Measurements from ENCODE around the gene MDH1. TPM values are rescaled to one million over a fixed set of nuclear protein-coding genes. Genes with fewer than 3 reads are reported as not detected.
"Not testable (repeated sequence)": the region's sequence is repeated elsewhere in the genome, so short reads cannot be mapped to it uniquely, and the experiment has no call there.

The MDH1 gene
- total and polyA plus RNA-seq, 7 donors = 198 to 382 (median 217) TPM

- Histone ChIP-seq H3K9me3 (no peaks in the 10 kb centered on the region), H3K27me3 (no peaks in the 10 kb centered on the region), H3K4me1 (peaks cover 0 to 13% (median 7%) of the 10 kb centered on the region in 4 donors), H3K4me3 (no peak overlapping the region), H3K27ac (no peak overlapping the region), H3K36me3 (no peaks in the 10 kb centered on the region)
- intact Hi-C loops (cut with DNase I) = no loop called here
- no peak for DNase-seq
- 89 to 92% methylated on average over 4 of the region's 4 CpGs for WGBS, 2 donors
- TF ChIP-seq CTCF (IDR thresholded peaks at IDR 0.05) = no peak
- no peak for TF ChIP-seq EP300 (IDR thresholded peaks at IDR 0.05)
- TF ChIP-seq POLR2AphosphoS5 (IDR thresholded peaks at IDR 0.05) = no peak
- no peak for TF ChIP-seq POLR2A (IDR thresholded peaks at IDR 0.05)
Measured at GRCh38 chr2:63553049-63553448, 35.7 kb upstream of the MDH1 start.

- no peak overlapping the region for H3K27ac ChIP-seq
- intact Hi-C loops (cut with DNase I) = no loop called here
- 96 to 97% methylated on average over 7 of the region's 7 CpGs for WGBS, 2 donors
- no peaks in the 10 kb centered on the region for H3K9me3 ChIP-seq
- no peak for TF ChIP-seq POLR2A (IDR thresholded peaks at IDR 0.05)
- no peak for TF ChIP-seq POLR2AphosphoS5 (IDR thresholded peaks at IDR 0.05)
- TF ChIP-seq EP300 (IDR thresholded peaks at IDR 0.05) = no peak
- TF ChIP-seq CTCF (IDR thresholded peaks at IDR 0.05) = no peak
- no peak for DNase-seq
- peaks cover 0 to 13% (median 7%) of the 10 kb centered on the region in 4 donors for H3K4me1 ChIP-seq
- no peaks in the 10 kb centered on the region for H3K36me3 ChIP-seq
- no peak overlapping the region for H3K4me3 ChIP-seq
- H3K27me3 ChIP-seq = no peaks in the 10 kb centered on the region
Measured at GRCh38 chr2:63555299-63555698, 33.5 kb upstream of the MDH1 start.

GRCh38 chr2:63555931-63556330 is 32.8 kb upstream of the MDH1 start:
- H3K36me3 ChIP-seq = no peaks in the 10 kb centered on the region
- intact Hi-C loops (cut with DNase I) = no loop called here
- WGBS, 2 donors = 91 to 94% methylated on average over 3 of the region's 3 CpGs
- H3K4me3 ChIP-seq = no peak overlapping the region
- TF ChIP-seq POLR2A (IDR thresholded peaks at IDR 0.05) = no peak
- TF ChIP-seq CTCF (IDR thresholded peaks at IDR 0.05) = no peak
- no peak for TF ChIP-seq POLR2AphosphoS5 (IDR thresholded peaks at IDR 0.05)
- no peak for TF ChIP-seq EP300 (IDR thresholded peaks at IDR 0.05)
- no peak for DNase-seq
- H3K4me1 ChIP-seq = peaks cover 0 to 13% (median 7%) of the 10 kb centered on the region in 4 donors
- H3K9me3 ChIP-seq = no peaks in the 10 kb centered on the region
- H3K27me3 ChIP-seq = no peaks in the 10 kb centered on the region
- no peak overlapping the region for H3K27ac ChIP-seq

- H3K27ac ChIP-seq; H3K4me1 ChIP-seq; H3K9me3 ChIP-seq; intact Hi-C loops (cut with DNase I); H3K27me3 ChIP-seq; DNase-seq; H3K4me3 ChIP-seq; H3K36me3 ChIP-seq: not testable (repeated sequence)
Measured at GRCh38 chr2:63557819-63558218, 30.9 kb upstream of the MDH1 start.

- H3K27ac ChIP-seq; H3K9me3 ChIP-seq; H3K4me3 ChIP-seq; intact Hi-C loops (cut with DNase I); H3K4me1 ChIP-seq; DNase-seq; H3K36me3 ChIP-seq; H3K27me3 ChIP-seq: not testable (repeated sequence)
- WGBS, 2 donors = 60 to 85% methylated on average over 3 of the region's 3 CpGs
Measured at GRCh38 chr2:63558922-63559321, 29.8 kb upstream of the MDH1 start.

- peaks cover 0 to 4% (median 0%) of the 10 kb centered on the region in 4 donors for H3K9me3 ChIP-seq
- TF ChIP-seq POLR2AphosphoS5 (IDR thresholded peaks at IDR 0.05) = no peak
- no peak for TF ChIP-seq CTCF (IDR thresholded peaks at IDR 0.05)
- TF ChIP-seq POLR2A (IDR thresholded peaks at IDR 0.05) = no peak
- no peak for TF ChIP-seq EP300 (IDR thresholded peaks at IDR 0.05)
- intact Hi-C loops (cut with DNase I) = no loop called here
- H3K4me1 ChIP-seq = no peaks in the 10 kb centered on the region
- no peaks in the 10 kb centered on the region for H3K27me3 ChIP-seq
- DNase-seq = no peak
- H3K36me3 ChIP-seq = no peaks in the 10 kb centered on the region
- no peak overlapping the region for H3K4me3 ChIP-seq
- no peak overlapping the region for H3K27ac ChIP-seq
Measured at GRCh38 chr2:63562751-63563150, 26.0 kb upstream of the MDH1 start.

All from sigmoid colon (tissue), 7 donors.